ENCODE measurements around the gene TEX101. TPM values are rescaled to one million over a fixed set of nuclear protein-coding genes. Genes with fewer than 3 reads are reported as not detected.

TEX101 gene
- total and polyA plus RNA-seq, 8 donors: 0.28 TPM; not detected in 7

- H3K27ac ChIP-seq: no peak overlapping the region
- no peak for DNase-seq
- WGBS, 5 donors: 92 to 100% (median 96%) methylated on average over 2 of the region's 2 CpGs
- TF ChIP-seq POLR2A (IDR thresholded peaks at IDR 0.05) (no peak), POLR2AphosphoS5 (IDR thresholded peaks at IDR 0.05) (no peak), CTCF (IDR thresholded peaks at IDR 0.05) (no peak), EP300 (IDR thresholded peaks at IDR 0.05) (no peak)
- H3K4me1 ChIP-seq: peaks cover 0 to 6% (median 3%) of the 10 kb centered on the region in 4 donors
- intact Hi-C loops (cut with DNase I; ENCODE audit: low total_unique reads): loop anchor here (5.0 kb wide), 1 partner anchor 77 kb away; no protein-coding TSS in a partner anchor
- no peaks in the 10 kb centered on the region for H3K9me3 ChIP-seq
- H3K4me3 ChIP-seq: no peak overlapping the region
- no peaks in the 10 kb centered on the region for H3K27me3 ChIP-seq
- no peaks in the 10 kb centered on the region for H3K36me3 ChIP-seq
Observed at GRCh38 chr19:43445426-43445825, 30.7 kb downstream of the TEX101 start.

- DNase-seq: peak; percentile 80 to 92
- peaks cover 0 to 6% (median 3%) of the 10 kb centered on the region in 4 donors for H3K4me1 ChIP-seq
- no peaks in the 10 kb centered on the region for H3K9me3 ChIP-seq
- H3K27ac ChIP-seq: no peak overlapping the region
- no peak overlapping the region for H3K4me3 ChIP-seq
- intact Hi-C loops (cut with DNase I; ENCODE audit: low total_unique reads): loop anchor here (5.0 kb wide), 1 partner anchor 75 kb away; no protein-coding TSS in a partner anchor
- 23 to 28% (median 25%) methylated on average over 14 of the region's 14 CpGs for WGBS, 5 donors
- no peaks in the 10 kb centered on the region for H3K27me3 ChIP-seq
- TF ChIP-seq CTCF (IDR thresholded peaks at IDR 0.05) (peak in 5 of 7 experiments; percentile 88 to 97 (median 94)), POLR2A (IDR thresholded peaks at IDR 0.05) (no peak), EP300 (IDR thresholded peaks at IDR 0.05) (no peak), POLR2AphosphoS5 (IDR thresholded peaks at IDR 0.05) (peak in 1 of 3 donors; percentile 63)
- no peaks in the 10 kb centered on the region for H3K36me3 ChIP-seq
Observed at GRCh38 chr19:43446746-43447489, 32.2 kb downstream of the TEX101 start.

GRCh38 chr19:43447655-43448054 is 33.0 kb downstream of the TEX101 start:
- Histone ChIP-seq H3K9me3 (no peaks in the 10 kb centered on the region), H3K4me1 (peaks cover 0 to 6% (median 3%) of the 10 kb centered on the region in 4 donors), H3K36me3 (no peaks in the 10 kb centered on the region), H3K27ac (no peak overlapping the region), H3K4me3 (no peak overlapping the region), H3K27me3 (no peaks in the 10 kb centered on the region)
- TF ChIP-seq EP300 (IDR thresholded peaks at IDR 0.05): no peak
- no peak for TF ChIP-seq CTCF (IDR thresholded peaks at IDR 0.05)
- TF ChIP-seq POLR2A (IDR thresholded peaks at IDR 0.05): no peak
- no peak for DNase-seq
- intact Hi-C loops (cut with DNase I; ENCODE audit: low total_unique reads): loop anchor here (5.0 kb wide), 1 partner anchor 75 kb away; no protein-coding TSS in a partner anchor
- 88 to 99% (median 94%) methylated on average over 9 of the region's 9 CpGs for WGBS, 5 donors

GRCh38 chr19:43450545-43450997 is 35.9 kb downstream of the TEX101 start:
- H3K4me3 ChIP-seq: no peak overlapping the region
- no peak for TF ChIP-seq POLR2AphosphoS5 (IDR thresholded peaks at IDR 0.05)
- no peak for TF ChIP-seq POLR2A (IDR thresholded peaks at IDR 0.05)
- no peak for TF ChIP-seq CTCF (IDR thresholded peaks at IDR 0.05)
- no peak for TF ChIP-seq EP300 (IDR thresholded peaks at IDR 0.05)
- 51 to 75% (median 70%) methylated on average over 2 of the region's 2 CpGs for WGBS, 5 donors
- peaks cover 0 to 9% (median 4%) of the 10 kb centered on the region in 4 donors for H3K4me1 ChIP-seq
- H3K27ac ChIP-seq: peak overlapping the region in 1 of 5 donors; percentile 26
- H3K9me3 ChIP-seq: no peaks in the 10 kb centered on the region
- no peaks in the 10 kb centered on the region for H3K36me3 ChIP-seq
- H3K27me3 ChIP-seq: no peaks in the 10 kb centered on the region
- no peak for DNase-seq
- intact Hi-C loops (cut with DNase I; ENCODE audit: low total_unique reads): no loop called here
